ENCODE results near the gene CIROP. TPM values are rescaled to one million over a fixed set of nuclear protein-coding genes. Genes with fewer than 3 reads are reported as not detected.

Gene CIROP
- total and polyA plus RNA-seq, 9 of the 15 experiments (the other 6 are each of a cell fraction or from before 2014, with no cell fraction given): not detected

GRCh38 chr14:23128969-23129758, 24.4 kb upstream of the CIROP start (continued):
- TF ChIP-seq, protein P1, sequence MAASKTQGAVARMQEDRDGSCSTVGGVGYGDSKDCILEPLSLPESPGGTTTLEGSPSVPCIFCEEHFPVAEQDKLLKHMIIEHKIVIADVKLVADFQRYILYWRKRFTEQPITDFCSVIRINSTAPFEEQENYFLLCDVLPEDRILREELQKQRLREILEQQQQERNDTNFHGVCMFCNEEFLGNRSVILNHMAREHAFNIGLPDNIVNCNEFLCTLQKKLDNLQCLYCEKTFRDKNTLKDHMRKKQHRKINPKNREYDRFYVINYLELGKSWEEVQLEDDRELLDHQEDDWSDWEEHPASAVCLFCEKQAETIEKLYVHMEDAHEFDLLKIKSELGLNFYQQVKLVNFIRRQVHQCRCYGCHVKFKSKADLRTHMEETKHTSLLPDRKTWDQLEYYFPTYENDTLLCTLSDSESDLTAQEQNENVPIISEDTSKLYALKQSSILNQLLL (CRISPR knock-in tag; IDR thresholded peaks at IDR 0.05; ENCODE audit: borderline replicate concordance): no peak
- TF ChIP-seq, protein P2, sequence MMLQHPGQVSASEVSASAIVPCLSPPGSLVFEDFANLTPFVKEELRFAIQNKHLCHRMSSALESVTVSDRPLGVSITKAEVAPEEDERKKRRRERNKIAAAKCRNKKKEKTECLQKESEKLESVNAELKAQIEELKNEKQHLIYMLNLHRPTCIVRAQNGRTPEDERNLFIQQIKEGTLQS (IDR thresholded peaks at IDR 0.05): no peak
- TF ChIP-seq, protein P2 (CRISPR knock-in tag; conservative IDR thresholded peaks at IDR 0.05): no peak
- no peak for TF ChIP-seq MEF2D (tag; conservative IDR thresholded peaks at IDR 0.05; ENCODE audit: low read depth)
- no peak for TF ChIP-seq CAMTA2 (CRISPR knock-in tag; conservative IDR thresholded peaks at IDR 0.05)
- no peak for TF ChIP-seq CEBPZ (IDR thresholded peaks at IDR 0.05; ENCODE audit: borderline replicate concordance, low read depth, low read length)
- no peak for TF ChIP-seq ZNF408 (CRISPR knock-in tag; IDR thresholded peaks at IDR 0.05; ENCODE audit: low read depth)
- TF ChIP-seq CBFA2T2 (conservative IDR thresholded peaks at IDR 0.05): peak; percentile 81
- peak; percentile 20; the same call in 1 of the 2 replicates for TF ChIP-seq ZNF583 (CRISPR knock-in tag; IDR thresholded peaks at IDR 0.05)
- no peak for TF ChIP-seq NR1H2 (CRISPR knock-in tag; IDR thresholded peaks at IDR 0.05)

Measured in K562 (cell line).